Lower lobe of right lung (tissue), 2 donors: ENCODE data around the gene VPS45. TPM values are rescaled to one million over a fixed set of nuclear protein-coding genes. Genes with fewer than 3 reads are reported as not detected.

ENCODE experiments used
- ATAC-seq, 2 donors: fragments of 200-7000 bp; cut with Tn5 transposase; one replicate each; pipeline ENCODE4 v1.9.1; 2020 to 2022; ENCODE audit warnings: mild to moderate bottlenecking in 2 of 2, moderate library complexity in 2 of 2
- DNase-seq: peaks from one replicate; pipeline ENCODE4 v3.0.0-alpha.2; 2020
- H3K27ac ChIP-seq: fragments of 200-600 bp; one replicate; pipeline ENCODE4 v1.8.0; 2022
- H3K27me3 ChIP-seq: fragments of 200-600 bp; one replicate; pipeline ENCODE4 v1.8.0; 2022; ENCODE audit warnings: low read depth
- H3K36me3 ChIP-seq: fragments of 200-600 bp; one replicate; pipeline ENCODE4 v1.8.0; 2022; ENCODE audit warnings: mild to moderate bottlenecking
- H3K4me1 ChIP-seq: fragments of 200-600 bp; one replicate; pipeline ENCODE4 v1.8.0; 2022
- H3K4me3 ChIP-seq: fragments of 200-600 bp; one replicate; pipeline ENCODE4 v1.8.0; 2022; ENCODE audit warnings: mild to moderate bottlenecking
- H3K9me3 ChIP-seq: fragments of 200-600 bp; one replicate; pipeline ENCODE4 v1.8.0; 2022
- intact Hi-C: fragments of 100-400 bp; cut with DNase I; formaldehyde crosslinking; loops from one replicate; pipeline ENCODE4 v1.11.0; 2022
- total RNA-seq: library from RNA; stranded (reverse); fragmentation: NEBNext Ultra II Directional; extraction: Animal tissue kit (Norgen Biotek cat#: 25700); gene quantifications from one replicate; pipeline ENCODE4 v1.2.1, GENCODE V29; 2021
- TF ChIP-seq, protein P1 (sequence below): fragments of 200-600 bp; IDR thresholded peaks from one replicate; pipeline ENCODE4 v1.8.0; 2022; ENCODE audit warnings: antibody characterized with exemption, mild to moderate bottlenecking
- donor health status: DM: no; HTN: yes; CAD: no; lungs with severe emphysema.

The VPS45 gene
- total RNA-seq, 1 donor from 2014 or later, result 36.1 TPM

- H3K36me3 ChIP-seq, result peaks cover 84% of the 10 kb centered on the region
- H3K4me1 ChIP-seq, result no peaks in the 10 kb centered on the region
- DNase-seq (no peak), ATAC-seq (no peak)
- intact Hi-C loops, result no loop called here
- no peaks in the 10 kb centered on the region for H3K9me3 ChIP-seq
- TF ChIP-seq, protein P1, sequence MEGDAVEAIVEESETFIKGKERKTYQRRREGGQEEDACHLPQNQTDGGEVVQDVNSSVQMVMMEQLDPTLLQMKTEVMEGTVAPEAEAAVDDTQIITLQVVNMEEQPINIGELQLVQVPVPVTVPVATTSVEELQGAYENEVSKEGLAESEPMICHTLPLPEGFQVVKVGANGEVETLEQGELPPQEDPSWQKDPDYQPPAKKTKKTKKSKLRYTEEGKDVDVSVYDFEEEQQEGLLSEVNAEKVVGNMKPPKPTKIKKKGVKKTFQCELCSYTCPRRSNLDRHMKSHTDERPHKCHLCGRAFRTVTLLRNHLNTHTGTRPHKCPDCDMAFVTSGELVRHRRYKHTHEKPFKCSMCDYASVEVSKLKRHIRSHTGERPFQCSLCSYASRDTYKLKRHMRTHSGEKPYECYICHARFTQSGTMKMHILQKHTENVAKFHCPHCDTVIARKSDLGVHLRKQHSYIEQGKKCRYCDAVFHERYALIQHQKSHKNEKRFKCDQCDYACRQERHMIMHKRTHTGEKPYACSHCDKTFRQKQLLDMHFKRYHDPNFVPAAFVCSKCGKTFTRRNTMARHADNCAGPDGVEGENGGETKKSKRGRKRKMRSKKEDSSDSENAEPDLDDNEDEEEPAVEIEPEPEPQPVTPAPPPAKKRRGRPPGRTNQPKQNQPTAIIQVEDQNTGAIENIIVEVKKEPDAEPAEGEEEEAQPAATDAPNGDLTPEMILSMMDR, result no peak
- no peak overlapping the region for H3K27ac ChIP-seq
- H3K4me3 ChIP-seq, result no peak overlapping the region
- no peaks in the 10 kb centered on the region for H3K27me3 ChIP-seq
Observed at GRCh38 chr1:150083907-150084306, 16.3 kb downstream of the VPS45 start.

DNA sequence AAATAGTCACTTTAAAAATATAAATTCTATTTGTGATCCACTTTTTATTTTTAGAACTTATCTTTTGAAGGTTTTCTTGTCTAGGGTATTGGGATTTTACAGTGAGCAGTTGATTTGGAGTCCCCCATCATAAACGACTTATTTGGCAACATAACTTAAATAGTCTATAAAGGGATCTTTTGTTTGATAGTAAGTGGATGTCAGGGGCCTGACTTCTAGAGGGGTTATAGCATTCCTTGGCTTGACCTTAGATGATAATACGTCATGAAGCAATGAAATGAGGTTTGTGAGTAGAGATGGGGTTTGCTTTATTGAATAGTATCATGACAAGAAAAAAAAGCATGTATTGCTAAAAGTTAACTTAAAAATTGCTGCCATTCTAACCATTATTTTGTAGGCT lies 17.8 kb downstream of the VPS45 start:
- Histone ChIP-seq H3K4me3 (no peak overlapping the region), H3K4me1 (no peaks in the 10 kb centered on the region), H3K27ac (no peak overlapping the region), H3K9me3 (no peaks in the 10 kb centered on the region), H3K27me3 (no peaks in the 10 kb centered on the region), H3K36me3 (peaks cover 78% of the 10 kb centered on the region)
- ATAC-seq (no peak), DNase-seq (no peak)
- intact Hi-C loops, result no loop called here
- TF ChIP-seq, protein P1, result no peak

DNA sequence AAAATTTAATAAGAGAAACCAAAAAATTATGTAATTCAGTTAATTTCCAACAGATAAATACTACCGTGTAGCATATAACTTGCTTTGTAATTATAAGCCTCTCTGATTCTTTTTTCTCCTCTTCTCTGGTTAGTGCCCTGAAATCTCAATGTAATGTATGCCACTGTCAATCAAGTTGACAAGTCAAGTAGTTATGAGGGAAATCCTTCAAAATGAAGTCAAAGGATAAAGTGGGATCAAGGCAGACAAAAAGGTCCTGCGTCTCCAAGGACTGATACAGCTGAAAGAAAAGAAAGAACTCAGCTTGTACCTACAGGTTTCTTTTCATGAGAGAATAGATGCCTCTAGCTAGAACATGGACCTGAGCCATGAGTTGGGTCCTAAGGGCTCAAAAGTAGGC lies 19.8 kb downstream of the VPS45 start:
- H3K4me1 ChIP-seq, result peaks cover 6% of the 10 kb centered on the region
- peaks cover 68% of the 10 kb centered on the region for H3K36me3 ChIP-seq
- H3K27me3 ChIP-seq, result no peaks in the 10 kb centered on the region
- H3K27ac ChIP-seq, result no peak overlapping the region
- ATAC-seq, result no peak
- TF ChIP-seq, protein P1, result no peak
- no peak overlapping the region for H3K4me3 ChIP-seq
- H3K9me3 ChIP-seq, result no peaks in the 10 kb centered on the region
- no peak for DNase-seq
- intact Hi-C loops, result no loop called here

- Histone ChIP-seq H3K36me3 (peaks cover 64% of the 10 kb centered on the region), H3K27me3 (no peaks in the 10 kb centered on the region), H3K4me3 (no peak overlapping the region), H3K9me3 (no peaks in the 10 kb centered on the region), H3K27ac (no peak overlapping the region), H3K4me1 (peaks cover 7% of the 10 kb centered on the region)
- intact Hi-C loops, result no loop called here
- no peak for DNase-seq
- no peak for ATAC-seq
- TF ChIP-seq, protein P1, result no peak
Observed at GRCh38 chr1:150089846-150090520, 22.4 kb downstream of the VPS45 start.

- Histone ChIP-seq H3K9me3 (no peaks in the 10 kb centered on the region), H3K36me3 (peaks cover 75% of the 10 kb centered on the region), H3K27me3 (no peaks in the 10 kb centered on the region), H3K4me1 (peaks cover 7% of the 10 kb centered on the region), H3K27ac (no peak overlapping the region), H3K4me3 (no peak overlapping the region)
- intact Hi-C loops, result no loop called here
- TF ChIP-seq, protein P1, result no peak
- ATAC-seq (no peak), DNase-seq (no peak)
Observed at GRCh38 chr1:150092180-150092791, 24.7 kb downstream of the VPS45 start.
